ENCODE results near the gene LRRC15.
A peak's percentile ranks its signal among the peaks of the same experiment; 100 is the strongest.

The LRRC15 gene

GRCh38 chr3:194364314-194364651, 5.3 kb downstream of the LRRC15 start:
- DNase-seq (ENCODE audit: low read depth): no peak

- no peak for DNase-seq (ENCODE audit: low read depth)
Measured at GRCh38 chr3:194360568-194360967, 9.0 kb downstream of the LRRC15 start.

GRCh38 chr3:194357681-194358080, 11.9 kb downstream of the LRRC15 start:
- no peak for DNase-seq (ENCODE audit: low read depth)

GRCh38 chr3:194355379-194355778, 14.2 kb downstream of the LRRC15 start:
- DNase-seq (ENCODE audit: low read depth): no peak

- DNase-seq (ENCODE audit: low read depth): no peak
Measured at GRCh38 chr3:194354315-194354714, 15.2 kb downstream of the LRRC15 start.

- no peak for DNase-seq (ENCODE audit: low read depth)
Measured at GRCh38 chr3:194352667-194353246, 16.8 kb downstream of the LRRC15 start.

GRCh38 chr3:194351952-194352536, 17.5 kb downstream of the LRRC15 start:
- no peak for DNase-seq (ENCODE audit: low read depth)

GRCh38 chr3:194351080-194351672, 18.4 kb downstream of the LRRC15 start, which contains the start of gene CPN2:
TSS of gene CPN2 (minus strand) at chr3:194351328. CDS start at chr3:194342702, 8,626 bp downstream.
- DNase-seq (ENCODE audit: low read depth): no peak

- DNase-seq (ENCODE audit: low read depth): no peak
Measured at GRCh38 chr3:194350726-194351071, 18.8 kb downstream of the LRRC15 start.

- DNase-seq (ENCODE audit: low read depth): no peak
Measured at GRCh38 chr3:194348354-194348753, 21.2 kb downstream of the LRRC15 start.

GRCh38 chr3:194346621-194347020, 22.9 kb downstream of the LRRC15 start:
- DNase-seq (ENCODE audit: low read depth): no peak

- no peak for DNase-seq (ENCODE audit: low read depth)
Measured at GRCh38 chr3:194346035-194346434, 23.5 kb downstream of the LRRC15 start.

GRCh38 chr3:194344012-194344411, 25.5 kb downstream of the LRRC15 start:
- peak; percentile 65 for DNase-seq (ENCODE audit: low read depth)

- DNase-seq (ENCODE audit: low read depth): no peak
Measured at GRCh38 chr3:194343561-194343893, 26.0 kb downstream of the LRRC15 start.

GRCh38 chr3:194342861-194343560, 26.5 kb downstream of the LRRC15 start:
- no peak for DNase-seq (ENCODE audit: low read depth)

- DNase-seq (ENCODE audit: low read depth): no peak
Measured at GRCh38 chr3:194340757-194341400, 28.7 kb downstream of the LRRC15 start.

GRCh38 chr3:194339840-194340239, 29.7 kb downstream of the LRRC15 start:
- DNase-seq (ENCODE audit: low read depth): no peak

GRCh38 chr3:194339356-194339755, 30.2 kb downstream of the LRRC15 start:
- no peak for DNase-seq (ENCODE audit: low read depth)

- no peak for DNase-seq (ENCODE audit: low read depth)
Measured at GRCh38 chr3:194337965-194338753, 31.4 kb downstream of the LRRC15 start.

- no peak for DNase-seq (ENCODE audit: low read depth)
Measured at GRCh38 chr3:194336601-194337355, 32.8 kb downstream of the LRRC15 start.

GRCh38 chr3:194333981-194334320, 35.6 kb downstream of the LRRC15 start:
- DNase-seq (ENCODE audit: low read depth): no peak
